Astrocyte (in vitro differentiated cells and primary cell): ENCODE measurements around the gene CDKN1B. TPM values are rescaled to one million over a fixed set of nuclear protein-coding genes. Genes with fewer than 3 reads are reported as not detected.

Source experiments
- DNase-seq: peaks from one replicate; pipeline ENCODE4 v3.0.0-alpha.2; 2010; ENCODE audit warnings: low read depth
- FAIRE-seq: peaks from 2 replicates; lab custom pipeline; 2011; peaks lifted over from hg19 to GRCh38; lab: Jason Lieb, UNC
- H2AFZ ChIP-seq: 2 replicates; pipeline ENCODE4 v1.6.0; 2012; ENCODE audit warnings: low read depth, low read length, inconsistent platforms
- H3K27ac ChIP-seq: 2 replicates; pipeline ENCODE4 v1.5.1; 2011; ENCODE audit warnings: low read depth, low read length, inconsistent platforms
- H3K27me3 ChIP-seq: 2 replicates; pipeline ENCODE4 v1.6.0; 2011; ENCODE audit warnings: low read length, inconsistent platforms; ENCODE audit not compliant: insufficient read depth
- H3K36me3 ChIP-seq: 2 replicates; pipeline ENCODE4 v1.5.1; 2011; ENCODE audit warnings: low read length, inconsistent platforms; ENCODE audit not compliant: insufficient read depth
- H3K4me1 ChIP-seq: 2 replicates; pipeline ENCODE4 v1.5.1; 2011; ENCODE audit warnings: low read length, inconsistent platforms; ENCODE audit not compliant: insufficient read depth
- H3K4me2 ChIP-seq: 2 replicates; pipeline ENCODE4 v1.6.0; 2012; ENCODE audit warnings: low read length, inconsistent platforms
- H3K4me3 ChIP-seq: 2 replicates; pipeline ENCODE4 v1.5.1; 2011; ENCODE audit warnings: low read depth, mild to moderate bottlenecking, low read length, inconsistent platforms; ENCODE audit not compliant: insufficient read depth
- H3K79me2 ChIP-seq: 2 replicates; pipeline ENCODE4 v1.6.0; 2012; ENCODE audit warnings: mild to moderate bottlenecking, low read length, inconsistent platforms; ENCODE audit not compliant: insufficient read depth
- H3K9ac ChIP-seq: 2 replicates; pipeline ENCODE4 v1.6.0; 2012; ENCODE audit warnings: mild to moderate bottlenecking, low read length, inconsistent platforms
- H3K9me3 ChIP-seq: 2 replicates; pipeline ENCODE4 v1.5.1; 2012; ENCODE audit warnings: low read depth, mild to moderate bottlenecking, low read length, inconsistent platforms; ENCODE audit not compliant: insufficient read depth
- H4K20me1 ChIP-seq: 2 replicates; pipeline ENCODE4 v1.6.0; 2012; ENCODE audit warnings: low read length, inconsistent platforms; ENCODE audit not compliant: insufficient read depth
- H3K27ac Mint-ChIP-seq: one replicate; pipeline ENCODE4 v1.8.0; 2021; ENCODE audit warnings: mild to moderate bottlenecking, mixed read lengths; ENCODE audit not compliant: unreplicated experiment
- H3K27me3 Mint-ChIP-seq: one replicate; pipeline ENCODE4 v1.8.0; 2021; ENCODE audit warnings: low read depth, mixed read lengths; ENCODE audit not compliant: unreplicated experiment
- H3K36me3 Mint-ChIP-seq: one replicate; pipeline ENCODE4 v1.8.0; 2021; ENCODE audit warnings: low read depth, mixed read lengths; ENCODE audit not compliant: unreplicated experiment
- H3K4me1 Mint-ChIP-seq: one replicate; pipeline ENCODE4 v1.8.0; 2021; ENCODE audit warnings: low read depth, mixed read lengths; ENCODE audit not compliant: unreplicated experiment
- H3K4me3 Mint-ChIP-seq: one replicate; pipeline ENCODE4 v1.8.0; 2021; ENCODE audit warnings: mild to moderate bottlenecking, moderate library complexity, mixed read lengths; ENCODE audit not compliant: unreplicated experiment
- H3K9me3 Mint-ChIP-seq: one replicate; pipeline ENCODE4 v1.8.0; 2021; ENCODE audit warnings: mild to moderate bottlenecking, mixed read lengths; ENCODE audit not compliant: unreplicated experiment
- CTCF ChIP-seq: IDR thresholded peaks from 2 replicates; pipeline ENCODE4 v1.5.1; 2011; ENCODE audit warnings: low read depth, mild to moderate bottlenecking, inconsistent platforms, low read length, moderate library complexity; ENCODE audit not compliant: insufficient read depth
- EZH2 ChIP-seq: IDR thresholded peaks from 2 replicates; pipeline ENCODE4 v1.6.1; 2012; ENCODE audit warnings: mild to moderate bottlenecking, low read length, inconsistent platforms; ENCODE audit not compliant: insufficient read depth
- total RNA-seq: library from RNA; stranded (reverse); gene quantifications from 2 replicates; pipeline ENCODE4 v1.2.1, GENCODE V29; 2021

The CDKN1B gene
- total RNA-seq, 1 donor from 2014 or later, result 13.4 TPM

GRCh38 chr12:12715128-12715458 lies 2.1 kb upstream of the CDKN1B start:
- Histone ChIP-seq H3K9ac (no peak overlapping the region), H3K4me1 (peaks cover 25% of the 10 kb centered on the region), H3K4me2 (peak overlapping the region; percentile 89), H4K20me1 (peaks cover 20% of the 10 kb centered on the region), H3K36me3 (peaks cover 2% of the 10 kb centered on the region), H2AFZ (peak overlapping the region; percentile 76), H3K27ac (no peak overlapping the region), H3K27me3 (no peaks in the 10 kb centered on the region), H3K9me3 (no peaks in the 10 kb centered on the region), H3K79me2 (peaks cover 30% of the 10 kb centered on the region), H3K4me3 (no peak overlapping the region)
- Mint-ChIP-seq H3K27me3 (peaks cover 10% of the 10 kb centered on the region), H3K36me3 (peaks cover 5% of the 10 kb centered on the region), H3K27ac (no peak overlapping the region), H3K9me3 (no peaks in the 10 kb centered on the region), H3K4me1 (peaks cover 23% of the 10 kb centered on the region), H3K4me3 (peak overlapping the region; percentile 60)
- FAIRE-seq (no peak), DNase-seq (no peak)
- TF ChIP-seq EZH2, result no peak
- no peak for TF ChIP-seq CTCF

- peak overlapping the region; percentile 93 for H3K4me3 ChIP-seq
- DNase-seq (peak; percentile 18), FAIRE-seq (no peak)
- Mint-ChIP-seq H3K27me3 (peaks cover 10% of the 10 kb centered on the region), H3K9me3 (no peaks in the 10 kb centered on the region), H3K36me3 (peaks cover 5% of the 10 kb centered on the region), H3K4me1 (peaks cover 23% of the 10 kb centered on the region), H3K4me3 (peak overlapping the region; percentile 83), H3K27ac (no peak overlapping the region)
- H3K27me3 ChIP-seq, result no peaks in the 10 kb centered on the region
- H3K9me3 ChIP-seq, result no peaks in the 10 kb centered on the region
- peaks cover 35% of the 10 kb centered on the region for H3K79me2 ChIP-seq
- peak overlapping the region; percentile 70 for H2AFZ ChIP-seq
- peaks cover 20% of the 10 kb centered on the region for H4K20me1 ChIP-seq
- H3K9ac ChIP-seq, result peak overlapping the region; percentile 98
- peak overlapping the region; percentile 92 for H3K27ac ChIP-seq
- peaks cover 3% of the 10 kb centered on the region for H3K36me3 ChIP-seq
- TF ChIP-seq CTCF (no peak), EZH2 (no peak)
- H3K4me2 ChIP-seq, result peak overlapping the region; percentile 89
- H3K4me1 ChIP-seq, result peaks cover 30% of the 10 kb centered on the region
Measured at GRCh38 chr12:12715459-12716150, 1.6 kb upstream of the CDKN1B start.

GRCh38 chr12:12716151-12716792 lies 896 bp upstream of the CDKN1B start:
- peaks cover 8% of the 10 kb centered on the region for H3K36me3 ChIP-seq
- no peaks in the 10 kb centered on the region for H3K27me3 ChIP-seq
- H3K4me1 ChIP-seq, result peaks cover 32% of the 10 kb centered on the region
- H3K4me2 ChIP-seq, result peak overlapping the region; percentile 89
- peak overlapping the region; percentile 83 for H3K4me3 Mint-ChIP-seq
- peak overlapping the region; percentile 92 for H3K27ac ChIP-seq
- TF ChIP-seq EZH2, result no peak
- TF ChIP-seq CTCF, result no peak
- no peaks in the 10 kb centered on the region for H3K9me3 Mint-ChIP-seq
- DNase-seq (peak; percentile 18), FAIRE-seq (no peak)
- H3K36me3 Mint-ChIP-seq, result peaks cover 5% of the 10 kb centered on the region
- H3K9me3 ChIP-seq, result no peaks in the 10 kb centered on the region
- H3K9ac ChIP-seq, result peak overlapping the region; percentile 98
- H3K4me1 Mint-ChIP-seq, result peaks cover 23% of the 10 kb centered on the region
- H3K79me2 ChIP-seq, result peaks cover 41% of the 10 kb centered on the region
- H3K27me3 Mint-ChIP-seq, result peaks cover 10% of the 10 kb centered on the region
- peak overlapping the region; percentile 70 for H2AFZ ChIP-seq
- H3K4me3 ChIP-seq, result peak overlapping the region; percentile 93
- H4K20me1 ChIP-seq, result peaks cover 20% of the 10 kb centered on the region
- peak overlapping the region; percentile 60 for H3K27ac Mint-ChIP-seq
